NCI-H2029 treated with DMSO at 0.1 percent for 48 hours (cell line): ENCODE measurements around the gene NTM.

Experiments
- DNase-seq: peaks from one replicate; lab custom pipeline; 2025; lab: John Stamatoyannopoulos, UW

NTM gene

DNA sequence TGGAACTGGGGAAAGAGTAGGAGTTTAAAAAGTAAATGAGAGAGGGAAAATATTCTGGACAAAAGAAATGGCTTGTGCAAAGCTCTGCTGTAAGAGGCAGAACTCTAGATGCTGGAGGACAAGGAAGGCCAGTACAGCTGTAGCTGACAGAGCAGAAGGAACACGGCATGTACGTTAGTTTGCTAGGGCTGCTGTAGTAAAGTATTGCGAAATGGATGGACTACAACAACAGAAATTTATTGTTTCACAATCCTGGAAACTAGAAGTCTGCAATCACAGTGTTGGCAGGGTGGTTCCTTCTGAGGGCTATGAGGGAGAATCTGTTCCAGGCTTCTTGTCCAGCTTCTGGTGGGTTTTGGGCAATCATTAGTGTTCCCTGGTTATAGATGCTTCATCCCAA is 454.4 kb downstream of the NTM start:
- no peak for DNase-seq

DNA sequence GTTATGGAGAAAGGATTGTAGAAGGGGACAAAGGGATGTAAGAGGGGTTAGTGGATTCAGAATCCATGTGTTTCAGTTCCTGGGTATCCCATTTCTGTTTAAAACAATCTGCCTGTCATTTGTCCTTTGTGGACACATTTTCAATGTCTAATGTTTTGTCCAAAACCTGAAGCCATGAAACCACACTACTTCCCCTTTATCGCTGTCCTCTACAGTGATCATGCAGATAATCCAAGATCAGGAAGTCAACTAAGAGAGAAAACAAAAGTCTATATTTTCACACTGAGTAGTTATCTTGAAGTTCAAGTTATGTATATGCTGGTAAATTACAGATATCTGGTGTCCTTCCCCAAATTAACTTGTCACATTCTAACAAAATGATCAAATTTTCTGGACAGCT is 457.0 kb downstream of the NTM start:
- DNase-seq = no peak

DNA sequence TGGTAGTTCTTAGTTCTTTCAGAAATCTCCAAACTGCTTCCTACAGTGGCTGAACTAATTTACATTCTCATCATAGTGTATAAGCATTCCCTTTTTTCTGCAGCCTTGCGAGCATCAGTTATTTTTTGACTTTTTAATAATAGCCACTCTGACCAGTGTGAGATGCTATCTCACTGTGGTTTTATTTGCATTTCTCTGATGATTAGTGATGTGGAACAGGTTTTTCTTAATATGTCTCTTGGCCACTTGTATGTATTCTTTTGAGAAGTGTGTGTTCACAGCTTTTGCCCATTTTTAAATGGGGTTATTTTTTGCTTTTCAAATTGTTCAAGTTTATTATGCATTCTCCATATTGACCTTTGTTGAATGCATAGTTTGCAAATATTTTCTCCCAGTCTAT is 459.3 kb downstream of the NTM start:
- no peak for DNase-seq

DNA sequence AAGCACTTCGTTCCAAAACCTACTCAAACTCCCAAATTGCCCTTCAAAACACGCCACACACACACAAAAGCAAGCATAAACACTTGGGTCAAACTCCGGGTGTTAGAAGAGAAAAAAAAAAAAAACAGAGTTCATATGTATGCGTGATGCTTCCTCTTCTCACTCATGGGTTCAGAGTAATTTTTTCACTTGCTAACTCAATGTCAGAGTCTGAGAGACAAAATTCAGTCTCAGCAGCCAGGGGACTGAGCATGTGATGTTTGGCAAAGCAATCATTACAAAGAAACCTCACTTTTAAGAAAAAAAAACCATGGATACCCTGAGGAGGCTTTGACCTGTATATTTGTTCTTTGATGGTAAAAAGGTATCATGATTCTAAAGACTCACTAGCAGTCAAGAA is 461.7 kb downstream of the NTM start:
- DNase-seq = no peak

DNA sequence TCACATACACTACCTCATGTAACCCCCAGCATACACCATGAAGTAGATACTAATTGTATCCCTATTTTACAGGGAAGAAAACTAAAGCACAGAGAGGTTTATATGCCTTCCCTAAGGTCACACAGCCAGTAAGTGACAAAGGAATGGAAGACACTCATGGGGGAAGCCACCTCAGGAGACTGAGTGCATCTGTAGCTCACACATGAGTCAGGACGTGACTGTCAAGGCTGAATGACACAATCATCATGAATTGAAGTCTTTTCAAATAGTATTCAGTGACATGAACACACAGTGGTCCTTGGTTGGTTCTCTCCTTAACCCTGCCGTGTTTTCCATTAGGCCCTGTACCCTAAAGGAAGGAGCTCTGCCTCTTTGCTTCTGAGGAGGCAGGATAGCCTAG is 463.0 kb downstream of the NTM start:
- DNase-seq = no peak

DNA sequence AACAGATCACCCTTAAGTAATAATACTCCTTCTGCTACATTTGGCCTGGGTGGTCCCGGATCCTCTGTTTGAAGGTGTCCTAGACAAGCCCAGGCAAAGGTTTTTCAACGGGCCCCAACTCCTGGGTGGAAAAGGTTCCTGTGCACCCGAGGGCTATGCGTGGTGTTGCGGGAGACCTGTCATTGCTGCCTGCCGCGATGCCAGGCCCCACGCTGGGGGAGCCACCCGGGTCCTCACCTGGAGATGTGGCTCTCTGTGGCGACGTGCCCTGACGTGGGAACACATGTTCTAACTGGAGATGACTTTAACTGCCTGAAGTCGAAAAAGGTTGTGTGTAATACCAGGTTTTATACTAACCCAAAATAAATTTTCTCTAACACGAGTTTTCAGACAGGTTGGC is 467.1 kb downstream of the NTM start:
- DNase-seq = no peak

DNA sequence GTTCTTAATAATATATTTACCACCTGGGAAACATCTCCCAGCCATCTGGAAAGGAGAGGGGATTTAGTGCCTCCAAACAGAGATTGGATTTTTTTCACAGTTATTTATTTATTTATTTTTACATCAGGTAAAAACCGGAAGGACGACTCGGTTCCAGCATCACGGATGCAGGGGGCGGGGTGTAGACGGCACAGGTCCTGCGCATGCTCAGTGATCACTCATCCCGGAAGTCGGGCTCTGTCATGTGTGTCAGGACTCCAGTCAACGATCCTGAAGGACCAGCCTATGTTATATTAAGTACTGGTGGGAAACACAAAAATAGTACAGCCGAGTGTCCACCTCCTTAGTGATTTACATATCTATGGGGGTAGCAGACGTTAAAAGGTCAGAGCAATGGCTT is 467.6 kb downstream of the NTM start:
- no peak for DNase-seq

DNA sequence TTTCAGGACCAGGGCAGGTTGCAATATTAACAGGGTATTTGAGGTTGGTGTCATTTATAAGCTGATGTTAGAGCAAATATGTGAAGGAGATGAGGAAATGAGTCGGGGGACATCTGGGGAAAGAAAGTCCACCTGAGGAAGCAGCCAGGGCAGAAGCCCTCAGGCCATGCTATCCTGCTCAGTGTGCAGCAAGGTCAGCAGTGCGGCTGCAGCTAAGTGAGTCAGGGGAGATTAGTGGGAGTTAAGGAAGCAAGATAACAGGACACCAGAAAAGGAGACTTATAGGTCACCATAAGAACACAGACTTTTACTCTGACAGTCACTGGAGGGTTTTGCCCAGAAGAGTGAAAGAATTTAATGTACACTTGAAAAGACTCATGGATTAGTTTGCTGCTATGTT is 468.9 kb downstream of the NTM start:
- DNase-seq = no peak

DNA sequence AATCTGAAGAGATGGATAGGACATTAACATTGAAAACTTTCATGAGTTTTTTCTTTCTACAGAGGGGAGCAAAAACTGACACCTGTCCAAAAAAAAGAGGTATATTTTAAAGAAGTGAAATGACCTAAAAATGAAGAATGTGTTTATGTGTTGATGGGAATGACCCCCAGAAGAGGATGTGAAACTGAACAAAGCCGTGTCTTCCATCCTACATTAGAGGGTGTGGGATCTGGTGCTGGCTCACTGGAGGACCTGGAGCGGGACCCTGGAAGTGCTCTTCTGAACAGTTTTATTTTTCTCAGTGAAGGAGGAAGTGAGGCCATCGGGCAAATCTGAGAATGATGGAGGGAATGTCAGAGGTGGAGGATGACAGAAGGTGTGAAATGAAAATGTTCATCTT is 470.1 kb downstream of the NTM start:
- DNase-seq = no peak

DNA sequence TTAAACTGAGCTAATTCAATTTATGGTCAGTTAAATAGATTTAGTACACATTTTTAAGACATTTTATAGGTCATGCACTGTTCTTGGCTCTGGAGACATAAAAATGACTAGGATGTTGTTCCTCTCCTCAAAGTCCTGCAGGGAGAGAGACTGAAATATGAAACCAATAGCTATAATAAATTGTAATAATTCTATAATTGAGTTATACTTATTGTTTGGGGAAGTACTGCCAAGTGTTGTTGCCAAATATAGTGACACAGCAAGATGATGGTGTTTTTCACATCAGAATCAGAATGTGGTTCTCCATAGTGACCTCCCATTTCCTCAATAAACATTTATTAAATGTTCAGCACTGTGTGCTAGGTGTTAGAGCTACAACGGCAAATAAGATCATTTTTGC is 470.6 kb downstream of the NTM start:
- DNase-seq = no peak

DNA sequence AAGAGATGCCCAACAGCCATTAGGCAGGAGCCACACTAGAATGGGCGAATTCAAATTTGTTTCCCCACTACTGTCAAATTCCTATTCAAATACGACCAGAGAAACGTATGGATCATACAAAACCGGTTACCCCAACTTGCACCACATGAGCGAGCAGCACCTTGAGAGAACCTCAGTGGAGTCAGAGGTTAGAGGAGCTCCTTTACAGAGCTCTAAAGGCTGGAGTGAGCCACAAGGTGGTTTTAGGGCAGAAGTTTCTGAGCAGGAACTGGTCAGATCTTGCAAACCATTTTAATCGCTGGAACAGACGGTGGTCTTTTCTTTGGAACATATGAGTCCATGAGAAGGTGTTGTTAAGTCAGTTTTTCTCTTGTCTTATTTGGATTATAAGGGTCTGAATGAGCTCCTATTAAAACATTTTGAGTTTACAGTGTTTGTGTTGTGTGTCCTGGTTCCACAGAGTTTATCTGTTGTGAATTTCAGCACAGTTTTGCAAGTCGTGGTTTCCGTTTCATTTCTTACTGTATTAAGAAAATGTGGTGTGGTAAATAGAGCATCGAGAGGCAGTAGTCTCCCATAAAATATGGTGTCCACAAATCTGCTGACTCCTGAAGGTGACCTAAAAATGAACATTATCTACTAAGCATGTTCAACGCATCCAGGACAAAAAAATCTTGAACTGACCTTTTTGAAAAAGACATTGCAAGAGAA is 471.7 kb downstream of the NTM start:
- no peak for DNase-seq

DNA sequence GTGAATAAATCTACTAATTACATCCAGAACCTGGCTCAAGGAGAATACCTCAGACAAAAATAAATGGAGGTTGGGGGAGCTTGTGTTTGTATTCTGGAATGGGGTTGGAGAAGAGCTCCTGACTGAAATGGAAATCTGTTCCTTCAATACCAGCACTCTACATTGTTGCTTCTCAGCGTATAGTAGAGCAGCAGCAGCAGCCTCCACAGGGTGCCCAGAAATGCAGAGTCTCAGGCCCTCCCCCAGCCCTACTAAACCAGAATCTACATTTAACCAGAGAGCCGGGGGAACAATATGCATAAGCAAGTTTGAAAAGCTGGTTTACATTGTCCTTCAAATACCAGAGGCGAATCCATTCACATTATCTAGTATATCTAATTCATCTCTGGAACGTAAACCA is 474.8 kb downstream of the NTM start:
- no peak for DNase-seq

DNA sequence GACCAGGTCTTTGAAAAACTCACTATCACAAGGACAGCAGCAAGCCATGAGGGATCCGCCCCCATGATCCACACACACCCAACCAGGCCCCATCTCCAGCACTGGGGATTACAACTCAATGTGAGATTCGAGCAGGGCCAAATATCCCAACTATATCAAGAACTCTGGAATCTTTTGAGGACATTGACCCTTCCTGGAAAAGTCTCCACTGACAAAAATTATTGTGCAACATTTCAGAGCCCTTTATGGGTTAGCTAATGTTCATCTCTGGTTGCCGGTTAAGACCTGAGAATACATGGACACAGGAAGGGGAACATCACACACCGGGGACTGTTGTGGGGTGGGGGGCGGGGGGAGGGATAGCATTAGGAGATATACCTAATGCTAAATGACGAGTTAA is 479.1 kb downstream of the NTM start:
- DNase-seq = no peak

DNA sequence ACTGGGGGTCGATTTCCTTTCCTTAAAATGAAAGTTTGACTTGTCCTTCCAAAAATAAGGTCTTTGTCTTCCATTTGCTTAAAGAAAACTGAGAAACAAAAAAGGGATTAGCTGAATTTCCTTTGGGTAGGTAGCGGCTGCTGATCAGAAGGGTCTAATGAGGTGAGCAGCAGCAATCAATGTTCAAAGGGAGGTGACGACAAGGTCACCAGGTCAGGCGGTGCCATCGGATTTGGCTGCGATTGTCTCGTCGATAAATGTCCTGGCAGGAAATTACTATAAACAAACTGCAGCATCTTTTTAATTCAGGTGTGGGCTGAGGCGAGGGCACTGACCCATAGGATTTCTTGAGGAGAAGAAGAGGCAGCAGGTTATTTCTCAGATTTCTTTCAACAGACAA is 480.1 kb downstream of the NTM start:
- no peak for DNase-seq

DNA sequence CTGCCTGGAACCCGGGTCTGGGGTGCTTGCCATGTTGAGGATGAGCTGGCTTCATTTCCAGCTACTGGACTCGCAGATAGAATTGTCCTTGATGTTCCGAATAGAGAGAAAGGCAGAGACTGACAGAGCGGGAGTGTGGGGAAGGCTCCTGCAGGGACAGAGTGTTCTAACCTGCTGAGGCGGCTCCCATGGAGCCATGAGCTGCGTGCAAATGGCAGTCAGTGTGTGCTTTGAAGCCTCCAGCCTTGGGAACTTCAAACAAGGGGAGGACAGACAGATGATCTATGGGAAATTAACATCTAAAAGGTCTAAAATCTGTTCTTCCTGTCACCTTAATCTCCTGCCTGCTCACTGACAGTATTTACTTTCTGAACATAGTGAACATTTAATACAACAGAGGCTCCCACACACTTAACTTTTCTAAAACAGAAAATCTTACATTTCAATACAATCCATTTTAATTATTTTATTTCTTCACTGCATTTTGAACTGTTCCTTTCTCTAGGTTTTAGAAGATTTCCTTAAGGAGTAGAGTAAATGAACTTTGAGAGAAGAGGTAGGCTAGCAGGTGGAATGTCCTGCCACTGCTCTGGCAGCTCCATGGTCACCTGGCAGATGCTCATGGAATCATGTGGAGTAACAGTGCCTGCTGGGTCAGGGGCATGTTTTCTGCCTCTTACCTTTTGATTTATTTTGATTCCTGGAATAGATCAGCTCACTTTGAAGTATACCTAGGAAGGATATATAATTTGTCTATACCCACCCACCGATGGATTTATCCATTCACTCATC is 481.7 kb downstream of the NTM start:
- DNase-seq = no peak

DNA sequence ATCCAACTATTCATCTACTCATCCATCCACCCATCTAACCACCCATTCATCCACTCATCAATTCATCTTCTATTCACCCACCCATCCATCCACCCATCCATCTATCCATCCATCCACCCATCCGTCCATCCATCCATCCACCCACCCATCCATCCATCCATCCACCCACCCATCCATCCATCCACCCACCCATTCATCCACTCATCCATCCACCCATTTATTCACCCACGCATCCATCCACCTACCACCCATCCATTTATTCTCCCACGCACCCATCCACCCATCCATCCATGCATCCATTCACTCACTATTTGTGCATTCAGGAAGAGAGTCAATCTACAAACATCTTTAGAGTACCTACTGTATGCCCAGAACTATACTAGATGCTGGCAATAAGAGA is 482.3 kb downstream of the NTM start:
- no peak for DNase-seq

DNA sequence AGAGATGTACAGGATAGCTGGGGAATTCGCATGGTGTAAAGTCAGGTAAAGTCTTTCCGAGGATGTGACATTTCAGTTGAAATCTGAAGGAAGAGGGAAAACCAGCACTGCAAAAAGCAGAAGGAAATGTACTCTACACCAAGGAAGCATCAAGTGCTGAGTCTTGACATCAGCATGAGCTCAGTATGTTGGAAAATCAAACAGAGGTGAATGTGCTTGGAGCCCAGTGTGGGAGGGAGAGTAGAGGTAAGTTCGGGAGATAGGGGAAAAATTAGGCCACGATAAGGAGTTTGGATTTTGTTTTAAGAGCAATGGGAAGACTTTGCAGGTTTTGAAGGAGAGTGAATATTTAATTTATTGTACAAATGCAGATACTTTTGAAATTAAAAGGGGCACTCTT is 484.0 kb downstream of the NTM start:
- no peak for DNase-seq

DNA sequence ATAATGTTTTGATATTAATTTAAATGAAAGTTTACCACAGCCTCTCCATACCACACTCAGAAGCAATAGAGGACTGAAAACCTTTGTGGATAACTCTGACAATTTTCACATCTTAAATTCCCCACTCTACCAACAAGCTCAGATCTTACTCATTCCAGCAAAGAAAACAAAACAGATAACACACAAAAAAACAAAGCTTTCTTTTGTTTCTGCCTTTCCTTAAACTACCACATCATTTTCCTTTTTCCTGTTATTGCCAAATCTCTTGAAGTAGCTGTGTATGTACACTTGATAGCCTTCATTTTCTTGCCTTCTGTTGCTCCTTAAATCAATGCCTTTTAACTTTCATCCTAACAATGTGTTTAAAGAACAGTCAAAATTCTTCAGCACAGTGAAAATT is 484.9 kb downstream of the NTM start:
- DNase-seq = no peak

DNA sequence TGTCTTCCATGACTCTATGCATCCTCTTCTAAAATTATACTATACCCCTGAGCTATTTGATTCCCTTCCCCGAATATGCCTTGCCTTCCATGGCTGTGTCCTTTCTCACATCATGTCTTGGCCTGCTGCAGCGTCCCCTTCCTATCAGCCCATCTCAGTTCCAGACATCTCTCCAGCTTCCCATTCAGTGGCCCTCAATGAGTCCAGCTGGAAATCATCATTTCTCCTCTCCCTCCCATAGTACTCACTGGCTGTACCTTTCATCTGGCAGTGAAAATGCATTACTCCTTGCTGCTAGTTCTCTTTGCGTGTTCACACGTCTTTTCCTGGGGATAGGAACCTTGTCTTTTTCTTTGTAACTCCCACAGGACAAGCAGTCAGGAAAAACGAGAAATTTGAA is 486.8 kb downstream of the NTM start:
- DNase-seq = no peak

DNA sequence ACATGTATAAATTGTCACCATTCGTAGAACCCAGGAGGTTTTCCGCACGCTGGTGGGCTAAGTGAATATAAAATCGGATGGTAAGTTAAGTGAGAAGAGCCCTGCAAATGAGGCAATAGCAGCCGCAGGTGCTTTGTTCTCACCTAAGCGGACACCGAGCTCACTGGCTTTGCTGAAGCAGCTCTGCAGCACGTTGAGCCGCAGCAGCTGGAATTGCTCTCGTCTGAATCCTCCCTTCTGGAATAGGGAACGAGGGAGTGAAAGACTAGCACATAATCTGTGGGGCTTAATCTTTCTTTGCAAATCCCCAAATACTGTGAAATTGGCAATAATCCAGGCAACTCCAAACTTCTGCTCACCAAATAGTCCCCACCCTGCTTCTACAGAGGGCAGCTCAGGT is 488.1 kb downstream of the NTM start:
- no peak for DNase-seq

DNA sequence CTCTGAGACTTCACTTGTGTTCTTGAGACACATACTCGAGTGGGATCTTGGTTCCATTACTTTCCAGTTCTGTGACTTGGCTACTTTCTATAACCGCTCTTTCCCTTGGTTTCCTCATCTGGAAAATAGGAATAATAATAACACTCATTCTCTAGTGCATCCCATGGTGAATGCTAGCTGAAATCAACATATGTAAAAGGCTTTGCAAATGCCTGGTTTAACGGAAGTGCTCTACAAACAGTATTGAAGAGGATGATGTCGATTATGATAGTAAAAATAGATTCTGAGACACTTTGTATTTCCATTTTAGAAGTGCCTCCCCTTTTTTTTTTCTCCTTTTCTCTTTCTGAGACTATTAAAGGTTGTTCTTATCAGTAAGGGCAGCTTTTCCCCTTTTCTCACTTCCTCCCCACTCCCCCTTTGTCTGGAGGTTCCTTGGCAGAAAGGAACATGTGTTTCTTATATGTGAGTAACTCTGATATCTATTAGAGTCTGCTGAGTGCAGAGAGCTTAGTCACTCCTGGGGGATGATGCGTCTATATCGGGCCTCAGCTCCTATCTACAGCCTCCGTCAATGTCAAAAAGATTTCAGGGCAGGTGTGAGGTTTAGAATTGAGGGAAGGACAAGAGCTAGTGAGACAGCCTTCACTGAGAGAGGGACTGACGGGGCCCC is 489.3 kb downstream of the NTM start:
- no peak for DNase-seq

DNA sequence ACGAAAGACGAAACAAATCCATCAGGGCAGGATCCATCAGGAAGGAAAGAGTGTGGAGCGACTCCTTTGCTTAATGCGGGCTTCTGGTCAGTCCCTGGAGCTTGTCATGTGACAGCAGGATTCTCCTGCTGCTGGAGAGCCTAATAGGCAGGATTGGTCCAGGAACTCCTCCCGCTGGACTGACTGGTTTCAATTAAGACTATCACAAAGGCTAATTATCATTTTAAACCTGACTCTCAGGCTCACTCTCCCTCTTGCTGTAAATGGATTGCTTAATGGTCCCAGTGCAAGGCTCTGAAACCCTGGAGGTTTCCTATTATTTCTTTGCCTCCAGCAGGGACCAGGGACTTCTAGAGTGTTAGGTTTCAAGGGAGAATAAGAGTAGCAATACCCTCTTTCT is 493.8 kb downstream of the NTM start:
- no peak for DNase-seq

DNA sequence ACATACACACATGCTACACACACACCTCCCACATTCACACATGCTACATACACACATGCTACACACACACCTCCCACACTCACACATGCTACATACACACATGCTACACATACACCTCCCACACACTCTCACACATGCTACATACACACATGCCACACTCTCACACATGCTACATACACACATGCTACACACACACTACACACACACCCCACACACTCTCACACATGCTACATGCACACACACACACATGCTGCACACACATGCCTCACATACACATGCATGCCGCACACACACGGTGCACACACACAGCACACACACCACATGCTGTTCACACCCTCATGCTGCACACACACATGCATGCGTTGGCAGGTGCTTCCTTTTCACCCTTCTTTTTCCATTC is 495.4 kb downstream of the NTM start:
- DNase-seq = no peak
